Tibial nerve (tissue), 4 donors: ENCODE results near the gene FOLR2. TPM values are rescaled to one million over a fixed set of nuclear protein-coding genes. Genes with fewer than 3 reads are reported as not detected.
"Not testable (repeated sequence)": the region's sequence is repeated elsewhere in the genome, so short reads cannot be mapped to it uniquely, and the experiment has no call there.

Experiments used
- DNase-seq, 2 donors: peaks; one replicate each; pipeline ENCODE4 v3.0.0-alpha.2; 2019; ENCODE audit warnings: low spot score in 2 of 2
- H3K27ac ChIP-seq, 4 donors: fragments of 200-600 bp; sonication (generic) in 3 of 4; one replicate each; pipeline ENCODE4 v1.5.1; 2017 to 2019; ENCODE audit warnings: mild to moderate bottlenecking in 1 of 4
- H3K27me3 ChIP-seq, 2 donors: fragments of 200-600 bp; sonication (generic) in 1 of 2; one replicate each; pipeline versions ENCODE4 v1.5.1 to v1.6.0; 2017 to 2019
- H3K36me3 ChIP-seq, 3 donors: fragments of 200-600 bp; sonication (generic); one replicate each; pipeline ENCODE4 v1.5.1; 2018 to 2019
- H3K4me1 ChIP-seq, 4 donors: fragments of 200-600 bp; sonication (generic) in 3 of 4; one replicate each; pipeline ENCODE4 v1.5.1; 2017 to 2019
- H3K4me3 ChIP-seq, 4 donors: fragments of 200-600 bp; sonication (generic) in 3 of 4; one replicate each; pipeline ENCODE4 v1.5.1; 2017 to 2019; ENCODE audit warnings: mild to moderate bottlenecking in 1 of 4, moderate library complexity in 1 of 4
- H3K9me3 ChIP-seq, 4 donors: fragments of 200-600 bp; sonication (generic) in 3 of 4; one replicate each; pipeline ENCODE4 v1.5.1; 2017 to 2019
- CTCF ChIP-seq, 5 experiments: fragments of 200-600 bp in 3 of 5; fragments of 450-650 bp in 2 of 5; sonication (generic) in 3 of 5; IDR thresholded peaks; one replicate each; pipeline ENCODE4 v1.5.1; 2016 to 2019; ENCODE audit warnings: antibody characterized with exemption in 5 of 5, mild to moderate bottlenecking in 3 of 5, moderate library complexity in 2 of 5
- EP300 ChIP-seq, 2 donors: sonication (generic); formaldehyde crosslinking; IDR thresholded peaks; one replicate each; pipeline ENCODE4 v1.6.1; 2017; ENCODE audit warnings: antibody characterized with exemption in 2 of 2, mild to moderate bottlenecking in 1 of 2
- POLR2A ChIP-seq, 2 donors: fragments of 450-650 bp; IDR thresholded peaks; one replicate each; pipeline ENCODE4 v1.6.1; 2017; ENCODE audit warnings: antibody characterized with exemption in 2 of 2, mild to moderate bottlenecking in 2 of 2, moderate library complexity in 2 of 2
- WGBS, 2 donors: methylation state at CpG; one replicate each; pipeline ENCODE4 v1.1.5; 2018; 5-methylcytosine and 5-hydroxymethylcytosine counted together
- total RNA-seq, 4 donors: library from RNA; depleted of rRNA; stranded (reverse); fragments of >200 nt; gene quantifications; one replicate each; pipeline ENCODE4 v1.1.0, GENCODE V29; 2016

Gene FOLR2
- total RNA-seq, 4 donors from 2014 or later: 27.8 to 60.9 (median 35.7) TPM

GRCh38 chr11:72265951-72266350 lies 49.4 kb downstream of the FOLR2 start:
- Histone ChIP-seq H3K27ac (no peak overlapping the region), H3K9me3 (no peaks in the 10 kb centered on the region), H3K4me1 (no peaks in the 10 kb centered on the region), H3K27me3 (peaks cover 0 to 10% of the 10 kb centered on the region in 2 donors), H3K36me3 (no peaks in the 10 kb centered on the region), H3K4me3 (no peak overlapping the region)
- DNase-seq: no peak
- no peak for TF ChIP-seq CTCF (IDR thresholded peaks at IDR 0.05)

GRCh38 chr11:72266960-72267359 lies 50.4 kb downstream of the FOLR2 start:
- H3K4me3 ChIP-seq, H3K27ac ChIP-seq, H3K36me3 ChIP-seq, H3K4me1 ChIP-seq, H3K27me3 ChIP-seq, DNase-seq, H3K9me3 ChIP-seq: not testable (repeated sequence)
- WGBS, 2 donors: 78 to 79% methylated on average over 5 of the region's 5 CpGs

- H3K36me3 ChIP-seq: no peaks in the 10 kb centered on the region
- TF ChIP-seq POLR2A (IDR thresholded peaks at IDR 0.05) (no peak), CTCF (IDR thresholded peaks at IDR 0.05) (no peak), EP300 (IDR thresholded peaks at IDR 0.05) (no peak)
- no peaks in the 10 kb centered on the region for H3K4me1 ChIP-seq
- no peak for DNase-seq
- H3K4me3 ChIP-seq: no peak overlapping the region
- no peak overlapping the region for H3K27ac ChIP-seq
- 71 to 75% methylated on average over 2 of the region's 2 CpGs for WGBS, 2 donors
- no peaks in the 10 kb centered on the region for H3K9me3 ChIP-seq
- H3K27me3 ChIP-seq: no peaks in the 10 kb centered on the region
Observed at GRCh38 chr11:72267956-72268617, 51.5 kb downstream of the FOLR2 start.

Other genes starting within 250 kb of the FOLR2 start
- 10 to 100 TPM in 1 of 4 donors, 1 to 10 TPM in 3; 5.1 to 11.6 (median 6.3) TPM for gene IL18BP, start 217.9 kb upstream of the FOLR2 start, total RNA-seq
- gene NUMA1, start 136.3 kb upstream of the FOLR2 start, total RNA-seq: 100 to 1,000 TPM; 345 to 650 (median 380) TPM
- 10 to 100 TPM in 1 of 4 donors, 1 to 10 TPM in 3; 7.3 to 10.8 (median 9.2) TPM for gene LRRC51, start 135.9 kb upstream of the FOLR2 start, total RNA-seq
- 100 to 1,000 TPM; 116 to 133 (median 128) TPM for gene LAMTOR1, start 113.5 kb upstream of the FOLR2 start, total RNA-seq
- gene TOMT, start 110.9 kb upstream of the FOLR2 start, total RNA-seq: not detected
- 10 to 100 TPM; 20.8 to 36.7 (median 30.8) TPM for gene ANAPC15, start 104.1 kb upstream of the FOLR2 start, total RNA-seq
- gene FOLR3, start 81.1 kb upstream of the FOLR2 start, total RNA-seq: under 1 TPM in 1 of 4 donors, not detected in 3; 0.63 TPM
- gene FOLR1, start 24.7 kb upstream of the FOLR2 start, total RNA-seq: under 1 TPM in 2 of 4 donors, not detected in 2; 0.39 to 0.66 TPM
- gene INPPL1, start 8.0 kb downstream of the FOLR2 start, total RNA-seq: 100 to 1,000 TPM in 2 of 4 donors, 10 to 100 TPM in 2; 73.6 to 137 (median 94.8) TPM
- not detected for gene PHOX2A, start 27.4 kb downstream of the FOLR2 start, total RNA-seq
- 10 to 100 TPM; 19.4 to 37.8 (median 27.1) TPM for gene CLPB, start 217.7 kb downstream of the FOLR2 start, total RNA-seq